ENCODE measurements around the gene PLA1A.

PLA1A gene

DNA sequence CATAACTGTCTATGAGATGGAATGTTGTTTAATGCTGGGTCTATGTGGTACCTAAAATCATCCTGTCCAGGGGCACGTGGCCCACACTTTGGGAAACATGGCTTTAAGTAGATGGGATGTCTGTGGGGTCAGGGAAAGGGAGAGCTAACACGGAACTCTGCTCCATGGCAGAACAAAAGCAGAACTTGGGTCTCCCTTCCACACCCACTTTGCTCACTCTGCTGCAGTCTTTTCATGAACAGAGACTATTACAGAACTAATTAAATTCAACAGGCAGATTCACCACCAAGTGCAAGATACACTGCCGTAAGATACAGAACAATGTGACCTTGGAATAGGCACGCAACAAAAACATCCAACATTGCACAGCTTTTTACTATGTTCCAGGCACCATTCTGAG, 34.5 kb downstream of the PLA1A start:
- no peaks in the 10 kb centered on the region for H4K20me1 ChIP-seq
- H3K27me3 ChIP-seq, result no peaks in the 10 kb centered on the region
- TF ChIP-seq Cebpa-rat (IDR thresholded peaks at IDR 0.05), result no peak
- no peaks in the 10 kb centered on the region for H3K9me3 ChIP-seq (replicated peaks in 1 of 11)
- peaks cover 0 to 93% (median 10%) of the 10 kb centered on the region in 10 experiments; a peak in 11 of 20 replicates for H3K4me1 ChIP-seq
- no peak overlapping the region for H3K9ac ChIP-seq
- H3K4me2 ChIP-seq, result peak overlapping the region in 3 of 11 experiments; percentile 17 to 80 (median 57); a peak in 5 of 22 replicates
- no peaks in the 10 kb centered on the region for H3K36me3 ChIP-seq
- no peak overlapping the region for H3K4me3 ChIP-seq
- H3K27ac ChIP-seq, result no peak overlapping the region; a peak in 1 of 22 replicates

DNA sequence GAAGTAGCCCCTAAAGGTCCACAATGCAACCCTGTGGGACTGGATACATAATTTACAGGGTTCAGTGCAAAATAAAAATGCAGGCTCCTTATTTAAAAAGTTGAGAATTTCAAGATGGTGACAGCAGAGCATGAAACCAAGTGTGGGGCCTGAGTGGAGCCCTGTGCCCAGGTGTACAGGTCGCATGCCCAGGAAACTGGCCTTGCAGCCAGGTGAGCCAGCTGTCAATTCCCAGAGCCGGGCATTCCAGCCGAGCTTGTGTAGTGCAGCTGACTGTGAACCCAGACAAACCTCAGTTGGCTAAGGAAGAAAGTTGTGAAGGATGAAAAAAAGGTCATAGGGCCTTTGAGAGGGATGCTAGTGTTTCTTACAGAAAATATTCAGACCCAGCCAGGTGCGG, 35.1 kb downstream of the PLA1A start:
- H3K9me3 ChIP-seq (replicated peaks in 1 of 11), result no peaks in the 10 kb centered on the region
- no peaks in the 10 kb centered on the region for H3K27me3 ChIP-seq
- H4K20me1 ChIP-seq, result no peaks in the 10 kb centered on the region
- H3K27ac ChIP-seq, result no peak overlapping the region
- H3K4me1 ChIP-seq, result peaks cover 0 to 93% (median 16%) of the 10 kb centered on the region in 10 experiments; a peak in 16 of 20 replicates
- no peak for TF ChIP-seq Cebpa-rat (IDR thresholded peaks at IDR 0.05)
- H3K4me3 ChIP-seq, result no peak overlapping the region
- H3K9ac ChIP-seq, result no peak overlapping the region
- H3K36me3 ChIP-seq, result no peaks in the 10 kb centered on the region
- H3K4me2 ChIP-seq, result peak overlapping the region in 3 of 11 experiments; percentile 17 to 80 (median 57); a peak in 5 of 22 replicates

DNA sequence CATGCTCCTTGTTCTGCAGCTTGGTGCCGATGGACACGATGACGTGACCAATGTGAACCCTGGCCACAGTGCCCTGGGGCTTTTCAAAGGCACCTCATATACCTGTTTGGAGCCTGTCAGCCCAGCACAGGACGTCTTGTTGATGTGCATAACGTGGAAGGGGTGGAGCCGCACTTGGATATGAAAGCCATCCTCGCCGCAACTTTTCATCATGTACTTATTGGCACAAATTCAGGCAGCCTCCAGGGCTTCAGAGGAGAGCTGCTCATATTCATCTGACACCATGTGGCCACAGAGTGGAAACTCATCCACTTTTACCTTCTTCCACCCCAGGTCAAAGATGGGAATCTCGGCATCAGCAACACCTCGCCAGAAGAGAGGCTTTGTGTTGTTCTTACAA, 38.0 kb downstream of the PLA1A start:
- Histone ChIP-seq H3K4me1 (peaks cover 8 to 87% (median 29%) of the 10 kb centered on the region in 10 experiments; a peak in 19 of 20 replicates), H3K27ac (peak overlapping the region in 3 of 11 experiments; percentile 94 to 99 (median 99); a peak in 6 of 22 replicates), H3K9me3 (replicated peaks in 1 of 11) (no peaks in the 10 kb centered on the region; a peak in 1 of 22 replicates), H3K4me2 (peak overlapping the region in 3 of 11 experiments; percentile 84 to 86 (median 86); a peak in 6 of 22 replicates), H3K36me3 (no peaks in the 10 kb centered on the region), H4K20me1 (no peaks in the 10 kb centered on the region), H3K4me3 (no peak overlapping the region), H3K27me3 (no peaks in the 10 kb centered on the region), H3K9ac (0 out of 22 replicates have a peak overlapping the region, but pooled peaks of 1 of the 11 experiments have one; percentile 10)
- TF ChIP-seq Cebpa-rat (IDR thresholded peaks at IDR 0.05), result no peak

DNA sequence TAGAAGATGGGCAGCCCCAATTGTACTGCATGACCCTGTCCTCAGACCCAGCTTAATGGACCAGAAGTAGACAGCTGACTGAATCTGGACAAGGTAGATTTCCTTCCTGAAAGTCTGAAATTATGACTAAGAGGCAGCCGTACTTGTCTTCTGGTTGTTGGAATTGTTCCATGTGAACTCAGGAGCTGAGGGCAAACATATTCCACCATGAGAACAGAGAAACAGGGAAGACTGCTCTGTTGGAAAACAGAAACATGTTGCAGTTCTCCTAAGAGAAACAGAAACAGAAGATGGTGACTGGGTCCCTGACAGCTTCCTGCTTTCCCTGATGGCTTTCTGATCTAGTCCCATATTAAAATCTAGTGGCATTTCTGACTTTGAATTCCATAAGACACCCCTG, 38.6 kb downstream of the PLA1A start:
- Histone ChIP-seq H3K9me3 (replicated peaks in 1 of 11) (peaks cover 0 to 5% (median 0%) of the 10 kb centered on the region in 11 experiments; a peak in 4 of 22 replicates), H3K9ac (peak overlapping the region in 2 of 11 experiments; percentile 10 to 29; a peak in 1 of 22 replicates), H3K4me2 (peak overlapping the region in 4 of 11 experiments; percentile 84 to 89 (median 86); a peak in 6 of 22 replicates), H3K27me3 (no peaks in the 10 kb centered on the region), H3K36me3 (peaks cover 0 to 2% (median 0%) of the 10 kb centered on the region in 11 experiments; a peak in 1 of 22 replicates), H3K4me1 (peaks cover 8 to 82% (median 27%) of the 10 kb centered on the region in 10 experiments; a peak in 19 of 20 replicates), H4K20me1 (no peaks in the 10 kb centered on the region), H3K4me3 (no peak overlapping the region), H3K27ac (peak overlapping the region in 4 of 11 experiments; percentile 92 to 99 (median 96); a peak in 7 of 22 replicates)
- TF ChIP-seq Cebpa-rat (IDR thresholded peaks at IDR 0.05), result no peak

DNA sequence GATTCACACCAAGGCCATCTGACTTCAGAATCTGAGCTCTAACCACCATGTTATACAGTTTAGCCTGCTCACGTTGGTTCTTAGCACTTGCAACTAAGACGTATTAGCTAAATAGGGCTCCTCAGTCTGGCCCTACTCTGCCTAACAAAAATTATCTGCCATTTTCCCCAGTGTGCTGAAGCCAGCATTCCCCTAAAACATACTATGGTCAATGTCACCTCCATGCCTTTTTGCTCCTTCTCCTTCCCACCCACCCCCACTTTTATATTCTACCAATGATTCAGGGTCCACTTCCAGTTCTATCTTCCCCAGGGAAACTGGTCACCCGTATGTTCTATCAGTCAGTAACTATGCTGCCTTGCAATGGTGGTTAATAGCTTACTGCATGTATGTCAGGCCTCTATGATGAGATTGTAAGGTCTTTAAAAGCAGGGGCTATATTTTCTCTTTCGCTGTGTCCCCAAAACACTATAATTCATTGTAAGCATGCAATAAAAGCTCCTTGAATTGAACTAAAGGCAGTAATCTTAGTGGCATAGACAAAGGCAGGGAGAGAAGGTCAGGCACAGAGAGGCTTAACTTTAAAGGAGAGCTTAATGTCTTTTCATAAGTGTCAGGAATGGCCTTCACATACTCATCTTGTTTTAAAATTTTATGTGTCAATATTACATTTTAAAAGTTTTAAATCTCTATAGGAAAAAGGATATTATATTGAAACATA, 39.4 kb downstream of the PLA1A start:
- H3K27ac ChIP-seq, result peak overlapping the region in 10 of 11 experiments; percentile 60 to 99 (median 79); a peak in 15 of 22 replicates
- no peak for TF ChIP-seq Cebpa-rat (IDR thresholded peaks at IDR 0.05)
- H3K4me3 ChIP-seq, result peak overlapping the region in 1 of 10 experiments; percentile 21; a peak in 1 of 20 replicates

DNA sequence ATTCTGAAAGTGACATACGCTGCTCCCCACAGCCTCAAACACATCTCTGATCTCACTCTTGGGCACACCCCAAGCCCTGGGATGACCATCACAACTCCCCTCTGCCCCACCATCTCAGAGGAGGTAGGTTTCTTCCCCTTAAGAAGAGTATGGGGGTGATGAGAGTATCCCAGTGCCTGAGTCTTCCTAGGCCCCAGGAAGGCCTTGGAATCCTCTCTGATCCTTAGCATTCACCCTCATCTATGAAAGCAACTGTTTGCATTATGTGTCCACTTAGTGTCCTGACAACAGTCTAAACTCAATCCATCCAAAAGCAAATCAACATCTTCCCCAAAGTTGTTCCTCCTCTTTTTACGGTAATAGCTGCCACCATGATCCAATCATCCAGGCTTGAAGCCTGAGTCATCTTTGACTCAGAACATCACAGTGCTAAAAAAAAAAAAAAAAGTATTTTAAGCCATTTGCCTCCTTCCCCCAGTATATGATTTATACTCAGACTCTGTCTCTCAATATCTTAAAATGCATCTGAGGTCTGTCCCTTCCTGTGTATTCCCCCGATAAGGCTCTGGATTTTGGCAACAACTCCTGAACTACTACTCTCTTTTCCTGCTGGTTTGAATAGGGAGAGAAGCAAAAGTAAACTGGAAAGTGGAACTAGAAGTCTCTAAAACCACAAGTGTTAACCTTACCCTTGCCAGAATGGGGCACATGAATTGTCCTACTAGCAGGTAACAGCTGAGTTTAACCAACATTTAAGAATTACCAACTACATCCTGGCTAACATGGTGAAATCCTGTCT, 40.2 kb downstream of the PLA1A start:
- peak overlapping the region; percentile 60 to 99 (median 77); a peak in 21 of 22 replicates for H3K27ac ChIP-seq
- H3K9me3 ChIP-seq (replicated peaks in 1 of 11), result peaks cover 0 to 11% (median 0%) of the 10 kb centered on the region in 11 experiments; a peak in 4 of 22 replicates
- no peaks in the 10 kb centered on the region for H4K20me1 ChIP-seq
- peak overlapping the region in 6 of 11 experiments; percentile 46 to 88 (median 80); a peak in 10 of 22 replicates for H3K9ac ChIP-seq
- peak overlapping the region; percentile 9 to 89 (median 70) for H3K4me2 ChIP-seq
- no peaks in the 10 kb centered on the region for H3K27me3 ChIP-seq
- peaks cover 8 to 76% (median 27%) of the 10 kb centered on the region in 10 experiments; a peak in 19 of 20 replicates for H3K4me1 ChIP-seq
- H3K36me3 ChIP-seq, result peaks cover 0 to 5% (median 0%) of the 10 kb centered on the region in 11 experiments; a peak in 1 of 22 replicates
- H3K4me3 ChIP-seq, result peak overlapping the region in 2 of 10 experiments; percentile 21 to 39; a peak in 2 of 20 replicates
- no peak for TF ChIP-seq Cebpa-rat (IDR thresholded peaks at IDR 0.05)

More for the DNA sequence above, 39.4 kb downstream of the PLA1A start:
- Histone ChIP-seq H4K20me1 (no peaks in the 10 kb centered on the region), H3K4me1 (peaks cover 8 to 76% (median 27%) of the 10 kb centered on the region in 10 experiments; a peak in 19 of 20 replicates), H3K36me3 (peaks cover 0 to 5% (median 0%) of the 10 kb centered on the region in 11 experiments; a peak in 1 of 22 replicates), H3K9me3 (replicated peaks in 1 of 11) (peaks cover 0 to 11% (median 0%) of the 10 kb centered on the region in 11 experiments; a peak in 4 of 22 replicates), H3K9ac (peak overlapping the region in 4 of 11 experiments; percentile 74 to 88 (median 86); a peak in 8 of 22 replicates), H3K27me3 (no peaks in the 10 kb centered on the region), H3K4me2 (peak overlapping the region in 8 of 11 experiments; percentile 54 to 89 (median 84); a peak in 15 of 22 replicates)

DNA sequence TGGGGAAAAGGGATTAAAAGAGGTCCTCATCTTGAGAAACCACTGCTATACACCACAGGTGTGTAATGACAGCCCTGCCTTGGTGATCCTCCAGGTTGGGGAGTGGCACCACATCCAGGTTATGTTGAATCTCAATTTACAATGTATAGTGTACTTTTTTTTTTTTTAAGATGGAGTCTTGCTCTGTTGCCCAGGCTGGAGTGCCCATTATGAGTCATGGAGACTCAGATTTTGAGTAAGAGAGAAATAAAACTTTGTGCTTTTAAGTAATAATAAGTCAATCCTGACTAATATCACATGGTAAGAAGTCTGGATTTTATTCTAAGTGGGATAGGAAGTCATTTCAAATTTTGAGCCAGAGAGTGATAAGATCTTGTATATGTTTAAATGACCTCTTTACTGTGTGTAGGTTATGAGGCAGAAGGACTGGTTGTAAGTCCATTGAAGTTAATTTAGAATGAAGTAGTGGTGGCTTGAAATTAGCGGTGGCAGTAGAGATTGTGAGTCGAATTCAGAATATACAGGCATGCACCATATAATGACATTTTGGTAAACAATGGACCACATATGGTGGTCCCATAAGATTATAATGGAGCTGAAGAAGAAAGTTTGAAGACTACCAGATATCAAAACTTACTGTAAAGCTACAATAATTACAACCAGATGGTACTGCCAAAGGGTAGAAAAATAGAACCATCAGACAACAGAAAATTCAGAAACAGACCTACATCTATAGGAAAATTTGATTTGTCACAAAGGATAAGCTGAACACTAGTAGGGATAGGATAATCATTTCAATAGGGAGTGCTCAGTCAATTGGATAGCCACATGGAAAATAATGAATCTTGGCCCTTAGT, 42.0 kb downstream of the PLA1A start:
- Histone ChIP-seq H3K9ac (peak overlapping the region in 4 of 11 experiments; percentile 62 to 88 (median 80); a peak in 6 of 22 replicates), H3K36me3 (peaks cover 0 to 5% (median 0%) of the 10 kb centered on the region in 11 experiments; a peak in 1 of 22 replicates), H4K20me1 (no peaks in the 10 kb centered on the region), H3K4me2 (peak overlapping the region; percentile 9 to 89 (median 70); a peak in 16 of 22 replicates), H3K4me3 (no peak overlapping the region), H3K9me3 (replicated peaks in 1 of 11) (peaks cover 0 to 11% (median 0%) of the 10 kb centered on the region in 11 experiments; a peak in 4 of 22 replicates), H3K4me1 (peaks cover 8 to 74% (median 27%) of the 10 kb centered on the region in 10 experiments; a peak in 19 of 20 replicates), H3K27ac (peak overlapping the region; percentile 60 to 99 (median 77); a peak in 18 of 22 replicates), H3K27me3 (no peaks in the 10 kb centered on the region)
- no peak for TF ChIP-seq Cebpa-rat (IDR thresholded peaks at IDR 0.05)
